ENCODE data around the gene LARGE1.

- TF ChIP-seq CTCF (IDR thresholded peaks at IDR 0.05) (no peak), ZFX (IDR thresholded peaks at IDR 0.05; ENCODE audit: borderline replicate concordance) (no peak)
Measured at GRCh38 chr22:33401291-33401690, 519.0 kb downstream of the LARGE1 start.
